Ovary (tissue), 3 donors: ENCODE results near the gene CYB5RL.

ENCODE experiments used
- POLR2A ChIP-seq: fragments of 450-650 bp; IDR thresholded peaks from one replicate; pipeline ENCODE4 v1.6.1; 2017; ENCODE audit warnings: antibody characterized with exemption, mild to moderate bottlenecking, moderate library complexity
- TF ChIP-seq, protein P1 (sequence below), 3 donors: fragments of 450-650 bp in 2 of 3; fragments of 200-600 bp in 1 of 3; IDR thresholded peaks; one replicate each; pipeline versions ENCODE4 v1.5.1 to v1.8.0; 2016 to 2022; ENCODE audit warnings: antibody characterized with exemption in 3 of 3, mild to moderate bottlenecking in 1 of 3
- donor health status: DM: no; HTN: no; CAD: no.

DNA sequence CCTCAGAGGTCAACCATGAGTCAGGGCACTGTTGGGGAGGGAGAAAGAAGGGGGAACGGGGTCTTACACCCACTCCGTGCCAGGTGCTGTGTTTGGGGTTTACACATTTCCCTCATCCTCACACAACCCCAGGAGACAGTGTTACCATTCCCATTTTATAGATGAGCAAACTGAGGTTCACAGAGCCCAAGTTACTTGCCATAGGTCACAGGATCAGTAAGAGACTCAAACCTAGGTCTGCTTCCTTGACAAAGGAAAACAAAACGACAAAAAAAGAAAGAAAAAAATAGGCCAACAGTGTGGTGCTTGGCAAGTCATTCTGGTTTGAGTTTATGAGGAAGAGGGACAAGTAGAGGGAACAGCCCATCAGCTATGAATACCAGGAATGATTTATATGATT, 30.8 kb downstream of the CYB5RL start:
- TF ChIP-seq, protein P1, sequence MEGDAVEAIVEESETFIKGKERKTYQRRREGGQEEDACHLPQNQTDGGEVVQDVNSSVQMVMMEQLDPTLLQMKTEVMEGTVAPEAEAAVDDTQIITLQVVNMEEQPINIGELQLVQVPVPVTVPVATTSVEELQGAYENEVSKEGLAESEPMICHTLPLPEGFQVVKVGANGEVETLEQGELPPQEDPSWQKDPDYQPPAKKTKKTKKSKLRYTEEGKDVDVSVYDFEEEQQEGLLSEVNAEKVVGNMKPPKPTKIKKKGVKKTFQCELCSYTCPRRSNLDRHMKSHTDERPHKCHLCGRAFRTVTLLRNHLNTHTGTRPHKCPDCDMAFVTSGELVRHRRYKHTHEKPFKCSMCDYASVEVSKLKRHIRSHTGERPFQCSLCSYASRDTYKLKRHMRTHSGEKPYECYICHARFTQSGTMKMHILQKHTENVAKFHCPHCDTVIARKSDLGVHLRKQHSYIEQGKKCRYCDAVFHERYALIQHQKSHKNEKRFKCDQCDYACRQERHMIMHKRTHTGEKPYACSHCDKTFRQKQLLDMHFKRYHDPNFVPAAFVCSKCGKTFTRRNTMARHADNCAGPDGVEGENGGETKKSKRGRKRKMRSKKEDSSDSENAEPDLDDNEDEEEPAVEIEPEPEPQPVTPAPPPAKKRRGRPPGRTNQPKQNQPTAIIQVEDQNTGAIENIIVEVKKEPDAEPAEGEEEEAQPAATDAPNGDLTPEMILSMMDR (IDR thresholded peaks at IDR 0.05) = no peak
- TF ChIP-seq POLR2A = no peak
